BJ (cell line): ENCODE data around the gene EIF4G1. TPM values are rescaled to one million over a fixed set of nuclear protein-coding genes. Genes with fewer than 3 reads are reported as not detected.

ENCODE experiments used
- CTCF ChIA-PET: fragments of 350-600 bp; formaldehyde crosslinking; extraction: SDS; loops from one replicate; lab custom pipeline; 2021; ENCODE audit warnings: antibody characterized with exemption, inconsistent platforms; lab: Yijun Ruan, JAX
- POLR2A ChIA-PET: fragments of 300-600 bp; sonication (Branson Sonifier 250); formaldehyde crosslinking; extraction: SDS; loops from one replicate; lab custom pipeline; 2021; ENCODE audit warnings: antibody characterized with exemption; lab: Charles Lee
- DNase-seq: peaks from one replicate; pipeline ENCODE4 v3.0.0-alpha.2; 2011; ENCODE audit warnings: low read depth
- H3K27me3 ChIP-seq: 2 replicates; pipeline ENCODE4 v1.6.0; 2011; ENCODE audit warnings: low read length; ENCODE audit not compliant: control insufficient read depth, insufficient read depth
- H3K36me3 ChIP-seq: 2 replicates; pipeline ENCODE4 v1.5.1; 2011; ENCODE audit warnings: low read length; ENCODE audit not compliant: control insufficient read depth, insufficient read depth
- H3K4me3 ChIP-seq: 2 replicates; pipeline ENCODE4 v1.5.1; 2011; ENCODE audit warnings: low read depth, mild to moderate bottlenecking, control low read depth, low read length
- CTCF ChIP-seq: IDR thresholded peaks from 2 replicates; pipeline ENCODE4 v1.5.1; 2011; ENCODE audit warnings: low read depth, mild to moderate bottlenecking, control low read depth, inconsistent platforms, low read length, moderate library complexity; ENCODE audit not compliant: insufficient read depth
- polyA plus RNA-seq: library from polyadenylated mRNA; depleted of rRNA; stranded (reverse); fragments of >200 nt; gene quantifications from 2 replicates; pipeline ENCODE4 v1.2.3, GENCODE V29; 2011

Gene EIF4G1
- polyA plus RNA-seq, 1 experiment: 370 TPM

GRCh38 chr3:184314700-184315542 lies 515 bp downstream of the EIF4G1 start:
- no peak for DNase-seq
- TF ChIP-seq CTCF: no peak
- ChIA-PET CTCF (interaction anchor here (0.6 to 1.7 kb wide), 3 partner anchors 15 to 219 kb away, joined by 3 to 4 read pairs (median 3); no protein-coding TSS in a partner anchor), POLR2A (no interaction called here)
- peak overlapping the region; percentile 94 for H3K4me3 ChIP-seq
- peaks cover 7% of the 10 kb centered on the region for H3K36me3 ChIP-seq
- no peaks in the 10 kb centered on the region for H3K27me3 ChIP-seq

GRCh38 chr3:184315543-184315867 lies 1.1 kb downstream of the EIF4G1 start:
- POLR2A ChIA-PET: interaction anchor here (0.5 kb wide), 1 partner anchor 22 kb away, joined by 3 read pairs; the partner anchor contains the start of gene FAM131A

GRCh38 chr3:184315871-184316661 lies 1.7 kb downstream of the EIF4G1 start:
- no peak for DNase-seq
- H3K36me3 ChIP-seq: peaks cover 16% of the 10 kb centered on the region
- no peak for TF ChIP-seq CTCF
- H3K4me3 ChIP-seq: peak overlapping the region; percentile 94
- POLR2A ChIA-PET: interaction anchor here (0.5 kb wide), 1 partner anchor 21 kb away, joined by 3 read pairs; the partner anchor contains the start of gene FAM131A
- H3K27me3 ChIP-seq: no peaks in the 10 kb centered on the region
- CTCF ChIA-PET: interaction anchor here (0.8 to 1.7 kb wide), 4 partner anchors 16 to 52 kb away, joined by 3 read pairs; no protein-coding TSS in a partner anchor

More at GRCh38 chr3:184315543-184315867, 1.1 kb downstream of the EIF4G1 start:
- CTCF ChIA-PET: interaction anchor here (1.0 to 1.7 kb wide), 3 partner anchors 16 to 53 kb away, joined by 3 read pairs; no protein-coding TSS in a partner anchor
- Histone ChIP-seq H3K27me3 (no peaks in the 10 kb centered on the region), H3K36me3 (peaks cover 11% of the 10 kb centered on the region), H3K4me3 (peak overlapping the region; percentile 94)
- DNase-seq: no peak
- TF ChIP-seq CTCF: no peak

GRCh38 chr3:184316792-184317191 lies 2.4 kb downstream of the EIF4G1 start:
- no peak for DNase-seq
- ChIA-PET CTCF (interaction anchor here (0.7 to 0.8 kb wide), 2 partner anchors 9 to 23 kb away, joined by 3 read pairs; no protein-coding TSS in a partner anchor), POLR2A (no interaction called here)
- Histone ChIP-seq H3K4me3 (peak overlapping the region; percentile 94), H3K36me3 (peaks cover 23% of the 10 kb centered on the region), H3K27me3 (no peaks in the 10 kb centered on the region)
- no peak for TF ChIP-seq CTCF

- H3K27me3 ChIP-seq: no peaks in the 10 kb centered on the region
- peak overlapping the region; percentile 94; the same call in 1 of the 2 replicates for H3K4me3 ChIP-seq
- POLR2A ChIA-PET: no interaction called here
- no peak for DNase-seq
- H3K36me3 ChIP-seq: peaks cover 26% of the 10 kb centered on the region
- CTCF ChIA-PET: interaction anchor here (0.7 kb wide), 1 partner anchor 9 kb away, joined by 3 read pairs; no protein-coding TSS in a partner anchor
- TF ChIP-seq CTCF: no peak
Observed at GRCh38 chr3:184317201-184317600, 2.8 kb downstream of the EIF4G1 start.
